ENCODE measurements around the gene CHST5.

GRCh38 chr16:75534560-75535205, 1.2 kb downstream of the CHST5 start:
- TF ChIP-seq CTCF (conservative IDR thresholded peaks at IDR 0.05): no peak
- no peak for TF ChIP-seq EZH2 (IDR thresholded peaks at IDR 0.05; ENCODE audit: low read depth)
